SU-DHL-6 (cell line): ENCODE data around the gene VEZT.
"Not testable (repeated sequence)": the region's sequence is repeated elsewhere in the genome, so short reads cannot be mapped to it uniquely, and the experiment has no call there.

ENCODE experiments used
- H2AFZ ChIP-seq: fragments of 200-600 bp; sonication (generic); 2 replicates; pipeline ENCODE4 v1.6.1; 2014; ENCODE audit warnings: low read depth, mild to moderate bottlenecking, moderate library complexity, mixed read lengths, antibody characterized with exemption, low read length; ENCODE audit not compliant: severe bottlenecking
- H3F3A ChIP-seq: fragments of 200-600 bp; shearing (Covaris generic); 2 replicates; pipeline ENCODE4 v1.6.0; 2016; ENCODE audit warnings: antibody characterized with exemption, mild to moderate bottlenecking; ENCODE audit not compliant: insufficient read depth
- H3K27ac ChIP-seq: fragments of 200-600 bp; sonication (generic); 2 replicates; pipeline ENCODE4 v1.5.1; 2016; ENCODE audit warnings: low read depth, mild to moderate bottlenecking, low read length, moderate library complexity, mixed read lengths
- H3K27me3 ChIP-seq: fragments of 200-600 bp; sonication (generic), shearing (Covaris generic); 2 replicates; pipeline ENCODE4 v1.6.0; 2014; ENCODE audit warnings: mild to moderate bottlenecking, low read length
- H3K36me3 ChIP-seq: fragments of 200-600 bp; sonication (generic); 2 replicates; pipeline ENCODE4 v1.6.1; 2014; ENCODE audit warnings: mild to moderate bottlenecking, low read length, mixed read lengths
- H3K4me2 ChIP-seq: fragments of 300-600, 200-600 bp; shearing (Covaris generic), sonication (generic); 2 replicates; pipeline ENCODE4 v1.6.0; 2014; ENCODE audit warnings: low read length, low read depth, mild to moderate bottlenecking; ENCODE audit not compliant: poor library complexity, severe bottlenecking
- H3K4me3 ChIP-seq: fragments of 200-600 bp; sonication (generic); 2 replicates; pipeline ENCODE4 v1.5.1; 2014; ENCODE audit warnings: antibody characterized with exemption, low read length, mild to moderate bottlenecking, mixed read lengths; ENCODE audit not compliant: insufficient read depth, poor library complexity, severe bottlenecking
- H3K79me2 ChIP-seq: fragments of 200-600 bp; sonication (generic); 2 replicates; pipeline ENCODE4 v1.6.1; 2014; ENCODE audit warnings: mild to moderate bottlenecking, low read length, moderate library complexity; ENCODE audit not compliant: insufficient read depth
- H3K9ac ChIP-seq: fragments of 200-600 bp; sonication (generic); 2 replicates; pipeline ENCODE4 v1.7.0; 2014; ENCODE audit warnings: mild to moderate bottlenecking, low read length
- H3K9me2 ChIP-seq: fragments of 200-600 bp; sonication (generic); replicated peaks from 2 replicates; pipeline ENCODE4 v1.6.1; 2014; ENCODE audit warnings: low read length; ENCODE audit not compliant: insufficient read depth
- H3K9me3 ChIP-seq: fragments of 200-600 bp; sonication (generic); 2 replicates; pipeline ENCODE4 v1.6.1; 2014; ENCODE audit warnings: low read length, mixed read lengths; ENCODE audit not compliant: insufficient read depth
- H4K20me1 ChIP-seq: fragments of 200-600 bp; sonication (generic); 2 replicates; pipeline ENCODE4 v1.6.1; 2014; ENCODE audit warnings: low read depth, mild to moderate bottlenecking, antibody characterized with exemption, low read length, moderate library complexity, mixed read lengths
- EZH2phosphoT487 ChIP-seq: fragments of 200-600 bp; sonication (generic), shearing (Covaris generic); conservative IDR thresholded peaks from 2 replicates; pipeline ENCODE4 v1.6.1; 2018; ENCODE audit warnings: mild to moderate bottlenecking, antibody characterized with exemption, low read length, moderate library complexity, mixed read lengths
- TF ChIP-seq, protein P1 (sequence below): fragments of 200-600 bp; sonication (generic); IDR thresholded peaks from one replicate; pipeline ENCODE4 v1.5.1; 2017; ENCODE audit warnings: antibody characterized with exemption, mild to moderate bottlenecking, low read length, moderate library complexity; ENCODE audit not compliant: insufficient read depth, poor library complexity, severe bottlenecking

The VEZT gene

GRCh38 chr12:95191060-95191696, 26.4 kb upstream of the VEZT start:
- H3K79me2 ChIP-seq = no peaks in the 10 kb centered on the region

GRCh38 chr12:95192271-95192670, 25.3 kb upstream of the VEZT start:
- Histone ChIP-seq H3K36me3 (no peaks in the 10 kb centered on the region), H2AFZ (no peak overlapping the region), H3K4me2 (no peak overlapping the region), H4K20me1 (no peaks in the 10 kb centered on the region), H3K4me3 (no peak overlapping the region), H3K27ac (no peak overlapping the region), H3K27me3 (no peaks in the 10 kb centered on the region), H3K9me2 (no peaks in the 10 kb centered on the region), H3K9ac (no peak overlapping the region), H3K9me3 (no peaks in the 10 kb centered on the region), H3F3A (no peaks in the 10 kb centered on the region), H3K79me2 (no peaks in the 10 kb centered on the region)
- TF ChIP-seq EZH2phosphoT487 = no peak

More at GRCh38 chr12:95191060-95191696, 26.4 kb upstream of the VEZT start:
- Histone ChIP-seq H3K9me3 (no peaks in the 10 kb centered on the region), H3K4me3 (no peak overlapping the region), H2AFZ (no peak overlapping the region), H3K27me3 (no peaks in the 10 kb centered on the region), H3F3A (no peaks in the 10 kb centered on the region), H3K36me3 (no peaks in the 10 kb centered on the region), H3K9ac (no peak overlapping the region), H3K4me2 (no peak overlapping the region), H3K27ac (no peak overlapping the region), H3K9me2 (no peaks in the 10 kb centered on the region), H4K20me1 (no peaks in the 10 kb centered on the region)
- TF ChIP-seq, protein P1, sequence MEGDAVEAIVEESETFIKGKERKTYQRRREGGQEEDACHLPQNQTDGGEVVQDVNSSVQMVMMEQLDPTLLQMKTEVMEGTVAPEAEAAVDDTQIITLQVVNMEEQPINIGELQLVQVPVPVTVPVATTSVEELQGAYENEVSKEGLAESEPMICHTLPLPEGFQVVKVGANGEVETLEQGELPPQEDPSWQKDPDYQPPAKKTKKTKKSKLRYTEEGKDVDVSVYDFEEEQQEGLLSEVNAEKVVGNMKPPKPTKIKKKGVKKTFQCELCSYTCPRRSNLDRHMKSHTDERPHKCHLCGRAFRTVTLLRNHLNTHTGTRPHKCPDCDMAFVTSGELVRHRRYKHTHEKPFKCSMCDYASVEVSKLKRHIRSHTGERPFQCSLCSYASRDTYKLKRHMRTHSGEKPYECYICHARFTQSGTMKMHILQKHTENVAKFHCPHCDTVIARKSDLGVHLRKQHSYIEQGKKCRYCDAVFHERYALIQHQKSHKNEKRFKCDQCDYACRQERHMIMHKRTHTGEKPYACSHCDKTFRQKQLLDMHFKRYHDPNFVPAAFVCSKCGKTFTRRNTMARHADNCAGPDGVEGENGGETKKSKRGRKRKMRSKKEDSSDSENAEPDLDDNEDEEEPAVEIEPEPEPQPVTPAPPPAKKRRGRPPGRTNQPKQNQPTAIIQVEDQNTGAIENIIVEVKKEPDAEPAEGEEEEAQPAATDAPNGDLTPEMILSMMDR = no peak
- TF ChIP-seq EZH2phosphoT487 = no peak

- TF ChIP-seq EZH2phosphoT487 = no peak
- TF ChIP-seq, protein P1 = no peak
- Histone ChIP-seq H3K27ac (no peak overlapping the region), H3F3A (no peaks in the 10 kb centered on the region), H3K4me3 (no peak overlapping the region), H3K27me3 (no peaks in the 10 kb centered on the region), H3K9me3 (no peaks in the 10 kb centered on the region), H4K20me1 (no peaks in the 10 kb centered on the region), H3K9ac (no peak overlapping the region), H2AFZ (no peak overlapping the region), H3K79me2 (no peaks in the 10 kb centered on the region), H3K9me2 (no peaks in the 10 kb centered on the region), H3K36me3 (no peaks in the 10 kb centered on the region), H3K4me2 (no peak overlapping the region)
Measured at GRCh38 chr12:95193139-95193538, 24.5 kb upstream of the VEZT start.

GRCh38 chr12:95195122-95195521, 22.5 kb upstream of the VEZT start:
- Histone ChIP-seq H3F3A (no peaks in the 10 kb centered on the region), H4K20me1 (no peaks in the 10 kb centered on the region), H3K9me2 (no peaks in the 10 kb centered on the region), H3K9me3 (no peaks in the 10 kb centered on the region), H3K4me2 (no peak overlapping the region), H3K27ac (no peak overlapping the region), H3K27me3 (no peaks in the 10 kb centered on the region), H3K36me3 (no peaks in the 10 kb centered on the region), H2AFZ (no peak overlapping the region), H3K4me3 (no peak overlapping the region), H3K9ac (no peak overlapping the region), H3K79me2 (no peaks in the 10 kb centered on the region)
- TF ChIP-seq, protein P1 = no peak
- TF ChIP-seq EZH2phosphoT487 = no peak

GRCh38 chr12:95196875-95197569, 20.6 kb upstream of the VEZT start:
- H3F3A ChIP-seq, H2AFZ ChIP-seq, H3K9me2 ChIP-seq, H3K4me2 ChIP-seq, H3K36me3 ChIP-seq, H3K79me2 ChIP-seq, H3K27ac ChIP-seq, H3K27me3 ChIP-seq, H3K9me3 ChIP-seq, H3K4me3 ChIP-seq, H4K20me1 ChIP-seq, H3K9ac ChIP-seq: not testable (repeated sequence)
